Panc1 (cell line): Measurements from ENCODE around the gene GCN1. TPM values are rescaled to one million over a fixed set of nuclear protein-coding genes. Genes with fewer than 3 reads are reported as not detected.

ENCODE experiments used
- ATAC-seq: fragments of 200-7000 bp; cut with Tn5 transposase; 2 replicates; pipeline ENCODE4 v1.9.1; 2020; ENCODE audit warnings: mild to moderate bottlenecking, moderate library complexity
- BruUV-seq: library from RNA; stranded (reverse); fragments of 400-500 nt; replicated peaks from 2 replicates; lab custom pipeline; 2021; lab: Mats Ljungman, UMichigan
- CTCF ChIA-PET: fragments of 300-600 bp; sonication (Branson Sonifier 250); formaldehyde crosslinking; loops from one replicate; lab custom pipeline; 2022; ENCODE audit warnings: antibody characterized with exemption; lab: Charles Lee
- POLR2A ChIA-PET: fragments of 300-600 bp; sonication (Branson Sonifier 250); formaldehyde crosslinking; loops from one replicate; lab custom pipeline; 2022; ENCODE audit warnings: antibody characterized with exemption; lab: Charles Lee
- DNase-seq: peaks from one replicate; pipeline ENCODE4 v3.0.0-alpha.2; 2010; ENCODE audit warnings: low read depth, low spot score
- H3K27ac ChIP-seq: 2 replicates; pipeline ENCODE4 v1.5.1; 2011; ENCODE audit warnings: mild to moderate bottlenecking, low read length, inconsistent platforms
- H3K27me3 ChIP-seq: fragments of 200-500 bp; sonication (Bioruptor generic); 2 replicates; pipeline ENCODE4 v1.6.0; 2014; ENCODE audit warnings: low read length, inconsistent platforms; ENCODE audit not compliant: control insufficient read depth, insufficient read depth
- H3K36me3 ChIP-seq: fragments of 200-500 bp; sonication (Bioruptor generic); 2 replicates; pipeline ENCODE4 v1.5.1; 2014; ENCODE audit warnings: inconsistent platforms, mild to moderate bottlenecking, low read length, moderate library complexity; ENCODE audit not compliant: control insufficient read depth, insufficient read depth
- H3K4me1 ChIP-seq: 2 replicates; pipeline ENCODE4 v1.5.1; 2011; ENCODE audit warnings: inconsistent platforms, mild to moderate bottlenecking, low read length, moderate library complexity; ENCODE audit not compliant: control insufficient read depth, insufficient read depth
- H3K4me3 ChIP-seq, 2 experiments: 2 replicates each; pipeline ENCODE4 v1.5.1; 2011 to 2012; ENCODE audit warnings: low read depth in 2 of 2, low read length in 2 of 2, mild to moderate bottlenecking in 2 of 2, inconsistent platforms in 1 of 2, moderate library complexity in 1 of 2
- H3K9me3 ChIP-seq: fragments of 200-500 bp; sonication (Bioruptor generic); 2 replicates; pipeline ENCODE4 v1.5.1; 2014; ENCODE audit warnings: low read depth, mild to moderate bottlenecking, inconsistent platforms, low read length, moderate library complexity; ENCODE audit not compliant: control insufficient read depth, insufficient read depth
- CTCF ChIP-seq: fragments of 450-650 bp; IDR thresholded peaks from 2 replicates; pipeline ENCODE4 v1.5.1; 2017; ENCODE audit warnings: mild to moderate bottlenecking
- POLR2AphosphoS5 ChIP-seq: IDR thresholded peaks from 2 replicates; pipeline ENCODE4 v1.6.1; 2012; ENCODE audit warnings: mild to moderate bottlenecking, low read depth, low read length, moderate library complexity
- REST ChIP-seq, 2 experiments: IDR thresholded peaks; 2 replicates each; pipeline ENCODE4 v1.6.1; 2011 to 2012; ENCODE audit warnings: low read depth in 2 of 2, control low read depth in 1 of 2, low read length in 1 of 2, mild to moderate bottlenecking in 1 of 2, moderate library complexity in 1 of 2; ENCODE audit not compliant: insufficient read depth in 1 of 2
- SIN3A ChIP-seq: IDR thresholded peaks from 2 replicates; pipeline ENCODE4 v1.6.1; 2012; ENCODE audit warnings: low read depth, mild to moderate bottlenecking, low read length, moderate library complexity, borderline replicate concordance; ENCODE audit not compliant: insufficient read depth
- TCF7L2 ChIP-seq: IDR thresholded peaks from 2 replicates; pipeline ENCODE4 v1.6.1; 2011; ENCODE audit warnings: mild to moderate bottlenecking, low read depth, low read length, inconsistent platforms
- in situ Hi-C: cut with HindIII; loops from 2 replicates; pipeline ENCODE4 v1.10.0; 2016; ENCODE audit warnings: low sequenced_read_pairs, low pct_unique_long_range_greater_than_20kb
- intact Hi-C: fragments of 100-400 bp; cut with micrococcal nuclease; formaldehyde crosslinking; loops from one replicate; pipeline ENCODE4 v1.10.0; 2022; ENCODE audit not compliant: unreplicated experiment
- total RNA-seq: library from RNA; stranded (reverse); gene quantifications from one replicate; pipeline ENCODE4 v1.2.1, GENCODE V29; 2021; ENCODE audit not compliant: unreplicated experiment

Gene GCN1
- total RNA-seq, 1 experiment from 2014 or later: 175 TPM

GRCh38 chr12:120225852-120226640, 31.5 kb upstream of the GCN1 start:
- CTCF ChIA-PET: interaction anchor here (0.6 to 1.2 kb wide), 2 partner anchors 25 to 65 kb away, joined by 4 to 13 read pairs; partner anchors contain the start of genes RNU4-2 and RPLP0
- no peak for ATAC-seq
- POLR2A ChIA-PET: interaction anchor here (0.6 to 1.8 kb wide), 4 partner anchors 19 to 1273 kb away, joined by 3 to 6 read pairs (median 4); partner anchors contain the start of genes RNU4-2 and RPLP0

More at GRCh38 chr12:120225852-120226640, 31.5 kb upstream of the GCN1 start:
- TF ChIP-seq REST (IDR thresholded peaks at IDR 0.05; ENCODE audit: insufficient read depth in 1 of 2, low read depth in 2 of 2, low read length in 1 of 2) (no peak), POLR2AphosphoS5 (no peak; the same call in 1 of the 2 replicates), CTCF (no peak), TCF7L2 (no peak), SIN3A (no peak)
- peaks cover 87% of the 10 kb centered on the region for H3K4me1 ChIP-seq
- H3K27me3 ChIP-seq: no peaks in the 10 kb centered on the region
- intact Hi-C loops: no loop called here
- in situ Hi-C loops: no loop called here
- peaks cover 20% of the 10 kb centered on the region for H3K36me3 ChIP-seq
- BruUV-seq: no TSS peak
- H3K4me3 ChIP-seq: no peak overlapping the region
- H3K9me3 ChIP-seq: no peaks in the 10 kb centered on the region
- DNase-seq: no peak
- peak overlapping the region; percentile 100 for H3K27ac ChIP-seq
